GM12878 (cell line): ENCODE results near the gene MSL1. TPM values are rescaled to one million over a fixed set of nuclear protein-coding genes. Genes with fewer than 3 reads are reported as not detected.

Experiments used
- ATF7 ChIP-seq: fragments of 450-650 bp; IDR thresholded peaks from 2 replicates; pipeline ENCODE4 v1.6.1; 2016; ENCODE audit warnings: low read depth, mild to moderate bottlenecking
- BHLHE40 ChIP-seq, 2 experiments: fragments of 450-650 bp in 1 of 2; IDR thresholded peaks; 2 replicates each; pipeline ENCODE4 v1.6.1; 2011 to 2017; ENCODE audit warnings: low read depth in 2 of 2, borderline replicate concordance in 1 of 2, improper control_type of control experiment in 1 of 2, low read length in 1 of 2, mild to moderate bottlenecking in 1 of 2
- BMI1 ChIP-seq: fragments of 450-650 bp; IDR thresholded peaks from 2 replicates; pipeline ENCODE4 v1.6.1; 2016; ENCODE audit warnings: mild to moderate bottlenecking, moderate library complexity, borderline replicate concordance
- CBFB ChIP-seq: IDR thresholded peaks from 2 replicates; pipeline ENCODE4 v1.6.1; 2016; ENCODE audit warnings: antibody characterized with exemption, low read depth
- FOS ChIP-seq: IDR thresholded peaks from 3 replicates; pipeline ENCODE4 v1.6.1; 2011; ENCODE audit warnings: borderline replicate concordance; ENCODE audit not compliant: insufficient read length; ENCODE audit errors: extremely low read depth
- HDAC2 ChIP-seq: fragments of 200-600 bp; sonication (generic); IDR thresholded peaks from 2 replicates; pipeline ENCODE4 v1.6.1; 2017
- HDGF ChIP-seq: fragments of 450-650 bp; IDR thresholded peaks from 2 replicates; pipeline ENCODE4 v1.6.1; 2016; ENCODE audit warnings: antibody characterized with exemption
- IKZF2 ChIP-seq, 2 experiments: fragments of 450-650 bp; IDR thresholded peaks; 2 replicates each; pipeline ENCODE4 v1.6.1; 2017; ENCODE audit warnings: mild to moderate bottlenecking in 2 of 2, moderate library complexity in 2 of 2
- IRF4 ChIP-seq: IDR thresholded peaks from 2 replicates; pipeline ENCODE4 v1.6.1; 2011; ENCODE audit warnings: low read depth, low read length
- JUND ChIP-seq: IDR thresholded peaks from 2 replicates; pipeline ENCODE4 v1.6.1; 2012; ENCODE audit warnings: low read depth, mild to moderate bottlenecking, low read length, improper control_type of control experiment, moderate library complexity
- LARP7 ChIP-seq: fragments of 450-650 bp; IDR thresholded peaks from 2 replicates; pipeline ENCODE4 v1.6.1; 2017; ENCODE audit warnings: mild to moderate bottlenecking
- MYC ChIP-seq: IDR thresholded peaks from 2 replicates; pipeline ENCODE4 v1.6.1; 2011; ENCODE audit warnings: mild to moderate bottlenecking, low read length, moderate library complexity, inconsistent platforms; ENCODE audit not compliant: insufficient read depth, insufficient replicate concordance, insufficient read length, severe bottlenecking
- NBN ChIP-seq: fragments of 450-650 bp; IDR thresholded peaks from 2 replicates; pipeline ENCODE4 v1.6.1; 2016
- NFYB ChIP-seq: IDR thresholded peaks from 2 replicates; pipeline ENCODE4 v1.6.1; 2011; ENCODE audit warnings: low read depth, mild to moderate bottlenecking, low read length, improper control_type of control experiment, moderate library complexity; ENCODE audit not compliant: insufficient read depth
- RB1 ChIP-seq: fragments of 450-650 bp; formaldehyde crosslinking; IDR thresholded peaks from 2 replicates; pipeline ENCODE4 v1.6.1; 2017; ENCODE audit warnings: mild to moderate bottlenecking, borderline replicate concordance
- SMARCA5 ChIP-seq: fragments of 450-650 bp; IDR thresholded peaks from 2 replicates; pipeline ENCODE4 v1.6.1; 2017; ENCODE audit warnings: mild to moderate bottlenecking
- SPI1 ChIP-seq: IDR thresholded peaks from 2 replicates; pipeline ENCODE4 v1.6.1; 2011; ENCODE audit warnings: low read depth, mild to moderate bottlenecking, low read length, moderate library complexity, borderline replicate concordance; ENCODE audit not compliant: insufficient read depth
- STAT1 ChIP-seq: fragments of 450-650 bp; conservative IDR thresholded peaks from 2 replicates; pipeline ENCODE4 v1.6.1; 2014; ENCODE audit warnings: antibody characterized with exemption, mild to moderate bottlenecking
- TAF1 ChIP-seq: IDR thresholded peaks from 2 replicates; pipeline ENCODE4 v1.6.1; 2011; ENCODE audit warnings: mild to moderate bottlenecking, low read depth, low read length, borderline replicate concordance
- polyA plus RNA-seq, 11 experiments: library from polyadenylated mRNA; depleted of rRNA in 4 of 11; unstranded in 6 of 11; stranded (reverse) in 5 of 11; fragments of >200 nt; fragmentation: Nextera tagmentation in 4 of 11; fragmentation: Illumina TruSeq in 1 of 11; extraction: Ambion mirVana in 4 of 11; extraction: Trizol in 1 of 11; gene quantifications; 1 replicate in 1 of 11; 2 replicates in 10 of 11; pipeline versions ENCODE4 v1.2.1 to v1.2.3, GENCODE V29; 2011 to 2016; ENCODE audit warnings: inconsistent platforms in 2 of 11, missing spikeins in 2 of 11, low read depth in 1 of 11
- total RNA-seq, 4 experiments: library from RNA; depleted of rRNA in 3 of 4; stranded (reverse); fragments of >200 nt in 3 of 4; fragmentation: Illumina TruSeq in 1 of 4; extraction: Trizol in 1 of 4; gene quantifications; 2 replicates each; pipeline versions ENCODE4 v1.2.1 to v1.2.3, GENCODE V29; 2013 to 2021
- TF ChIP-seq, protein P1 (sequence below): fragments of 450-650 bp; formaldehyde crosslinking; IDR thresholded peaks from 2 replicates; pipeline ENCODE4 v1.5.0; 2022; ENCODE audit warnings: mild to moderate bottlenecking, missing genetic modification characterization
- TF ChIP-seq, protein P2 (sequence below): fragments of 450-650 bp; IDR thresholded peaks from 2 replicates; pipeline ENCODE4 v1.6.1; 2016; ENCODE audit warnings: mild to moderate bottlenecking
- TF ChIP-seq, protein P3 (sequence below): fragments of 450-650 bp; IDR thresholded peaks from 2 replicates; pipeline ENCODE4 v1.6.1; 2018; ENCODE audit warnings: borderline replicate concordance, mild to moderate bottlenecking; ENCODE audit not compliant: partially characterized antibody
- TF ChIP-seq, protein P4 (sequence below): fragments of 450-650 bp; IDR thresholded peaks from 2 replicates; pipeline ENCODE4 v1.6.1; 2017; ENCODE audit warnings: borderline replicate concordance

Gene MSL1
- total and polyA plus RNA-seq, 10 of the 15 experiments (the other 5 are each of a cell fraction or from before 2014, with no cell fraction given), result 6.1 to 95.2 (median 51.8) TPM

DNA sequence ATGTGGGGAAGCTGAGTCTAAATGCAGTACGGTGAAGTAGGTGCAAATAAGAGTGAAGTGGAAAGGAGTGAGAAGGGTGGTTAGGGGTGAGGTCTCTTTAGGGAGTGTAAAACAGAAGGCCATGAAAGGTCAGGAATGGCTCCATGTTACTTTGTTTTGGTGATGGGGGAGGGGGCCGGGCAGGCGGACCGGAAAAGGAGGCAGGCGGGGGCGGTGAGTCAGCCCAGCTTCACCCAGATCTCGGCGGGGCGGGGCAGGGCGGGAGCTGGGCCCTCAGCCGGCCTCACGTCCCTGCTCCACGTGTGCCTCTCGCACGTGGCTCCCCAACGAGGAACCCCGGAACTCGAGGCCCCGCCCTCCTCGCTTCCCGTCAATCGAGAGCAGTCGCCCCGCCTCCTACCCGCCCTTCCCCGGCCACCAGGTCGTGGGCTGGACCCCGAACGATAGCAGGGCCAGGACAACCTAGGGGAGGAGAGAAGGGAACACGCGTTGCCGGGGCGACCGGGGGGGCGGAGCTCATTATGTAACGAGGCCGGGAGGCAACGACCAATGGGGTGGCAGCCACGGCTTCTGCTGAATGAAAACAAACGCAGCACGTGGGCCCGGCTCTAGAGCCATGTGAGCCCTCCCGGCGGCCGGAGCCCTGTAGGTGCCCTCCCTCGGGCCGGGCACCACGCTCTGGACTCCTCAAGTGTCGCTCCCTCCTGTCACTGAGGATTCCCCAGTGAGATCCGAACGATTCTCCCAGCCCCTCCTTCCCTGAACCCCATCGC lies 22.7 kb upstream of the MSL1 start (continued):
- TF ChIP-seq BHLHE40 (IDR thresholded peaks at IDR 0.05; ENCODE audit: borderline replicate concordance in 1 of 2, low read depth in 2 of 2, low read length in 1 of 2) (peak; percentile 98), ATF7 (peak; percentile 54; the same call in 1 of the 2 replicates), MYC (peak; percentile 91), NFYB (peak; percentile 71), IKZF2 (IDR thresholded peaks at IDR 0.05) (peak in 1 of 2 experiments; percentile 53; a peak in 3 of 4 replicates), NBN (peak; percentile 86), CBFB (no peak), RB1 (no peak), HDGF (peak; percentile 90), SMARCA5 (no peak), BMI1 (peak; percentile 96), STAT1 (no peak), TAF1 (peak; percentile 61), JUND (0 out of 2 replicates have a peak, but pooled peaks have one; percentile 23), HDAC2 (no peak), FOS (no peak), IRF4 (no peak), SPI1 (no peak), LARP7 (0 out of 2 replicates have a peak, but pooled peaks have one; percentile 18)
- TF ChIP-seq, protein P1, sequence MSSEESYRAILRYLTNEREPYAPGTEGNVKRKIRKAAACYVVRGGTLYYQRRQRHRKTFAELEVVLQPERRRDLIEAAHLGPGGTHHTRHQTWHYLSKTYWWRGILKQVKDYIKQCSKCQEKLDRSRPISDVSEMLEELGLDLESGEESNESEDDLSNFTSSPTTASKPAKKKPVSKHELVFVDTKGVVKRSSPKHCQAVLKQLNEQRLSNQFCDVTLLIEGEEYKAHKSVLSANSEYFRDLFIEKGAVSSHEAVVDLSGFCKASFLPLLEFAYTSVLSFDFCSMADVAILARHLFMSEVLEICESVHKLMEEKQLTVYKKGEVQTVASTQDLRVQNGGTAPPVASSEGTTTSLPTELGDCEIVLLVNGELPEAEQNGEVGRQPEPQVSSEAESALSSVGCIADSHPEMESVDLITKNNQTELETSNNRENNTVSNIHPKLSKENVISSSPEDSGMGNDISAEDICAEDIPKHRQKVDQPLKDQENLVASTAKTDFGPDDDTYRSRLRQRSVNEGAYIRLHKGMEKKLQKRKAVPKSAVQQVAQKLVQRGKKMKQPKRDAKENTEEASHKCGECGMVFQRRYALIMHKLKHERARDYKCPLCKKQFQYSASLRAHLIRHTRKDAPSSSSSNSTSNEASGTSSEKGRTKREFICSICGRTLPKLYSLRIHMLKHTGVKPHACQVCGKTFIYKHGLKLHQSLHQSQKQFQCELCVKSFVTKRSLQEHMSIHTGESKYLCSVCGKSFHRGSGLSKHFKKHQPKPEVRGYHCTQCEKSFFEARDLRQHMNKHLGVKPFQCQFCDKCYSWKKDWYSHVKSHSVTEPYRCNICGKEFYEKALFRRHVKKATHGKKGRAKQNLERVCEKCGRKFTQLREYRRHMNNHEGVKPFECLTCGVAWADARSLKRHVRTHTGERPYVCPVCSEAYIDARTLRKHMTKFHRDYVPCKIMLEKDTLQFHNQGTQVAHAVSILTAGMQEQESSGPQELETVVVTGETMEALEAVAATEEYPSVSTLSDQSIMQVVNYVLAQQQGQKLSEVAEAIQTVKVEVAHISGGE, result no peak
- TF ChIP-seq, protein P2, sequence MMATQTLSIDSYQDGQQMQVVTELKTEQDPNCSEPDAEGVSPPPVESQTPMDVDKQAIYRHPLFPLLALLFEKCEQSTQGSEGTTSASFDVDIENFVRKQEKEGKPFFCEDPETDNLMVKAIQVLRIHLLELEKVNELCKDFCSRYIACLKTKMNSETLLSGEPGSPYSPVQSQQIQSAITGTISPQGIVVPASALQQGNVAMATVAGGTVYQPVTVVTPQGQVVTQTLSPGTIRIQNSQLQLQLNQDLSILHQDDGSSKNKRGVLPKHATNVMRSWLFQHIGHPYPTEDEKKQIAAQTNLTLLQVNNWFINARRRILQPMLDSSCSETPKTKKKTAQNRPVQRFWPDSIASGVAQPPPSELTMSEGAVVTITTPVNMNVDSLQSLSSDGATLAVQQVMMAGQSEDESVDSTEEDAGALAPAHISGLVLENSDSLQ, result peak; percentile 96
- TF ChIP-seq, protein P3, sequence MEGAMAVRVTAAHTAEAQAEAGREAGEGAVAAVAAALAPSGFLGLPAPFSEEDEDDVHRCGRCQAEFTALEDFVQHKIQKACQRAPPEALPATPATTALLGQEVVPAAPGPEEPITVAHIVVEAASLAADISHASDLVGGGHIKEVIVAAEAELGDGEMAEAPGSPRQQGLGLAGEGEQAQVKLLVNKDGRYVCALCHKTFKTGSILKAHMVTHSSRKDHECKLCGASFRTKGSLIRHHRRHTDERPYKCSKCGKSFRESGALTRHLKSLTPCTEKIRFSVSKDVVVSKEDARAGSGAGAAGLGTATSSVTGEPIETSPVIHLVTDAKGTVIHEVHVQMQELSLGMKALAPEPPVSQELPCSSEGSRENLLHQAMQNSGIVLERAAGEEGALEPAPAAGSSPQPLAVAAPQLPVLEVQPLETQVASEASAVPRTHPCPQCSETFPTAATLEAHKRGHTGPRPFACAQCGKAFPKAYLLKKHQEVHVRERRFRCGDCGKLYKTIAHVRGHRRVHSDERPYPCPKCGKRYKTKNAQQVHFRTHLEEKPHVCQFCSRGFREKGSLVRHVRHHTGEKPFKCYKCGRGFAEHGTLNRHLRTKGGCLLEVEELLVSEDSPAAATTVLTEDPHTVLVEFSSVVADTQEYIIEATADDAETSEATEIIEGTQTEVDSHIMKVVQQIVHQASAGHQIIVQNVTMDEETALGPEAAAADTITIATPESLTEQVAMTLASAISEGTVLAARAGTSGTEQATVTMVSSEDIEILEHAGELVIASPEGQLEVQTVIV, result no peak
- TF ChIP-seq, protein P4, sequence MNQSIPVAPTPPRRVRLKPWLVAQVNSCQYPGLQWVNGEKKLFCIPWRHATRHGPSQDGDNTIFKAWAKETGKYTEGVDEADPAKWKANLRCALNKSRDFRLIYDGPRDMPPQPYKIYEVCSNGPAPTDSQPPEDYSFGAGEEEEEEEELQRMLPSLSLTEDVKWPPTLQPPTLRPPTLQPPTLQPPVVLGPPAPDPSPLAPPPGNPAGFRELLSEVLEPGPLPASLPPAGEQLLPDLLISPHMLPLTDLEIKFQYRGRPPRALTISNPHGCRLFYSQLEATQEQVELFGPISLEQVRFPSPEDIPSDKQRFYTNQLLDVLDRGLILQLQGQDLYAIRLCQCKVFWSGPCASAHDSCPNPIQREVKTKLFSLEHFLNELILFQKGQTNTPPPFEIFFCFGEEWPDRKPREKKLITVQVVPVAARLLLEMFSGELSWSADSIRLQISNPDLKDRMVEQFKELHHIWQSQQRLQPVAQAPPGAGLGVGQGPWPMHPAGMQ, result no peak
